ENCODE measurements around the gene GNG12.
A peak's percentile ranks its signal among the peaks of the same experiment; 100 is the strongest.

GNG12 gene

DNA sequence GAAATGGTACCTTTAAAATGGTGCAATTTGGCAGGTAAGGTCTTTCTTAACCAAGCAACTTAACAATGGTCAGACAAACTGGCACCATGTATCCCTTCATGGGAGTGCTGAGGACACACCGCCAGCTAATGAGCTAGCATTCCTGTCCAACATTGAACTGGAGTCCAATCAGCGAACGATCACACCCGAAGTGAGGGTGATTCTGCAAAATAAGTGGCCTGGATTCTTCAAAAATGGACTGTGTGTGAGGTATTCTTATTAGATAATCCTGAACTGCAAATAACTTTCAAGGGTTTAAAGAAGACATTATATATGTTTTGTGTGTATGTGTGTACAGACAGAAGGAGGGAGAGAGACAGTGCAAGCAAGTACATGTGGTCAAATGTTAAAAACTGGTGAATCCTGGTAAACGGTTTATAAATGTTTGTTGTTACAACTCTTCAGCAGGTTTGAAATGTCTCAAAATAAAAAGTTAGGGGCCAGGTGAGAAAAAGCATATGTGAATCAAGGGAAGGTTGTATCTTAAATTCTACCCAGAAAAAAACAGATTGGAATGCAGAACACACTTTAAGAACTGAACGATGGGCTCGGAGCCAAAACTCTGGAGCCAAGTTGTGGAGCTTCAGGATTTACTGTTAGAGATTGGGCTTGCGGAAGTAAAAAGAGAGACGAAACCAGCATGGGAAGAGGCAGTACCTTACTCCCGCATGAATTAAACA is 127.4 kb downstream of the GNG12 start:
- DNase-seq (ENCODE audit: low read depth), result no peak

DNA sequence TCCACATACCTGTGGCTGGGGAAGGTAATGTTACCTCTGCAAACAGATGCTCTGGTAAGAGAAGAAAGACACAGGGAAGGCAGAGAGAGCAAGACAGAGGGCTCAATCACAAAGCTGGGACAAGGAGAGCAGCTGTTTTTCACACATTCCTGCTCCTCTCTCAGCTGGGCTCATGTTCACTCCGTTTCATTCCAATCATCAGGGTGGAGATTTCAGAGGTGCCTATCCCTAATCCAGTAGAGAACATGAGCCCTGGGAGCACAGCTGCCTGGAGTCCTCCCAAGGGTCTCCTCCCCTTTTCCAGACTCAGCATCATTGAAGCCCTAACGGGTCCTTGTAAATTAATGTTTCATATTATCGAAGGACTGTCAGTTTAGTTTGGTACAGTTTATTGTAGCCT is 128.9 kb downstream of the GNG12 start:
- no peak for DNase-seq (ENCODE audit: low read depth)

DNA sequence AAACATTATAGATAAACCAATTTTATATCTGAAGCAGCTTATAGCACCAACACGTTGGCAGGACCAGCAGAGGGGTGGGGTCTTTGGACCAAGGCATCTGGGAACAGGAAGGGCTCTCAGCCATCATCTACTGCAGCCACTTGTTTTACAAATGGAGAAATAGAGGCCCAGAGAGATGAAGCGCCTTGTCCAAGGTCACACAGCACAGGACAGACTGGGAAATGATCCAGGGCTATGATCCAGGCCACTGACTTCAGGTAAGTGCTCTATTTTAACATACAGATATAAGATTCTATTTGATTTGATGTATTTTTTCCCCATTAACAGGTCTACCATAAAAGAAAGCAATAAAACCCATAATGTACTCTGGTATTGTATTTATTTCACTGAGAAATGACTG is 131.4 kb downstream of the GNG12 start:
- DNase-seq (ENCODE audit: low read depth), result no peak

DNA sequence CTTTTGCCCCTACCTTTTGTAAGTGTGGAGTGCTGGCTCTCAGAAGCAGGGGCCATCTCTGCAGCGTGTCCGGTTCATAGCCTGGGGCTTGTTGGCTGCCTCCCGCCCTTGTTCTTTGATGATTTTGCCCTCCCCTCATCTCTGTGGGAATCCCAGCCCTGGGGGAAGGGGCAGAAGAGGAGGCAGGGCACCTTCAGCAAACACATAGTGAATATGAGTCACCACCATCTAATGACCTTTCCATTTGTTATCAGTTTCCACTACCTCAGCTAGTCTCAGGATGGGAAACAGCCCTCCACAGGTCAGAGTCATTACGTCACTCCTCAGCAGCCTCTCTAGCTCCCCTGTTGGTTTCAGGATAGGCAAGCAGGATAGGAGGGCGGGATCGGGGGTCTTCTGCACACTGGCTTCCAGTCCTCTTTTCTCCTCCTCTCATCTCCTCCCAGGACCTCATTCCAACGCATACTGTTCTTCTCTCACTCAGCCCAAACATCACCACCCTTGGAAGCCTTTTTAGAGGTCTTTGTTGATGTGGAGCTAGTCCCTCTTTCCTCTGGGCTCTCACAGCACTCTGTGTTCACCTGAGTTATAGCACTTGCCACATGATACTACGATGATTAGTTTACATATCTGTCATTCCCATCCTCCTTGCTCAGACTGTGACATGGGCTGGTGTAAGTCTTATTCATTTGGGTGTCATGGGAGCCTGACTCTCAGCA is 132.4 kb downstream of the GNG12 start:
- no peak for DNase-seq (ENCODE audit: low read depth)

DNA sequence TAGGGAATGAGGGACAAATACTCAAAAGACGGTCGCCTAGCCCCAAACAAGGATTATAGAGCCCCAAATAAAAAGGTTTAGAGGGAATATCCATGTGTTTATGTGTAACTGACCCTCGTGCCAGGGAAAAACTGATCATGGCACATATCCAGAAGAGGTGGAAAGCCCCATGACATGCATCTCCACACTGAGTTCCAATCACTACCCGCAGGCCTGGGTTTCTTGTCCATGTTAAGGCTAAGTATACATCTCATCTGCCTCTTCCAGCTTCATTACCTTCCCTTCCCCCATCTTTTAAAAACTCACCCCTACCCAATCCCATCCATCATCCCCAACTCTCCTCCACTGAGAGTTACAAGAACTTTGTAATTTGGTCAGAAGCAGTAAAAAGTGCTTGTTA is 133.0 kb downstream of the GNG12 start:
- DNase-seq (ENCODE audit: low read depth), result no peak

DNA sequence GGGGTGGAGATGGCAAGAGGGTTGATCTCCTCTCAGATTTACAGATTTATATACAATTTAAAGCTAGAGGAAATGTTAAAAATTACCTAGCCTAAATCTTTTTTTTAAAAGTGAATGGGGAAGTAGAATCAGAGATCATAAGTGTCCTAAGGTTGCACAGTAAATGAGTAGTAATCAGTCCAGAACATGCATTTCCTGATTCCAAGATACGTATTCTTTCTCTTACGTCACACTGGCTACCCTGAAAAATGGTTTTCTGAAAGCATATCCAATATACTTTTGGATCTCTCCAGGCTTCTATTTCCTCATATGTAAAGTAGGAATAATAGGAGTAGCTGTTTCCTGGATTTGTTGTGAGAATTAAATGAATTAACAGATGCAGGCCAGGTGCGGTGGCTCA is 136.6 kb downstream of the GNG12 start:
- no peak for DNase-seq (ENCODE audit: low read depth)

DNA sequence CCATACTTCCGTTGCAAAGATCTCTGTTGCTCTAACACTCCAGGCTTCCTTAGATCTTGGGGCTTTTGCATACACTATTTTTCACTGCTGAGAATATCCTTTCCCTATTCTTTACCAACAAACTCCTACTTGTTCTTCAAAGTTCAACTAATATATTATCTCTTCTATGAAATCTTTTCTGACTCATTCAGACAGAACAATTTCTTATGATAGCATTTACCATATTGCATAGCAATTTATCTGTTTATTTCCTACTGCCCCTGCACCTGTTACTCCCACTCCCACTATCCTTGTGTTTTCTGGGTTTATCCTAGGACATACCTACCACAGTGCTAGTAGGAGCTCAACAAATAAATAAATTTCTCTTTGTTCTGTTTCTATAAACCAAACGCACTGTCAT is 137.3 kb downstream of the GNG12 start:
- no peak for DNase-seq (ENCODE audit: low read depth)

DNA sequence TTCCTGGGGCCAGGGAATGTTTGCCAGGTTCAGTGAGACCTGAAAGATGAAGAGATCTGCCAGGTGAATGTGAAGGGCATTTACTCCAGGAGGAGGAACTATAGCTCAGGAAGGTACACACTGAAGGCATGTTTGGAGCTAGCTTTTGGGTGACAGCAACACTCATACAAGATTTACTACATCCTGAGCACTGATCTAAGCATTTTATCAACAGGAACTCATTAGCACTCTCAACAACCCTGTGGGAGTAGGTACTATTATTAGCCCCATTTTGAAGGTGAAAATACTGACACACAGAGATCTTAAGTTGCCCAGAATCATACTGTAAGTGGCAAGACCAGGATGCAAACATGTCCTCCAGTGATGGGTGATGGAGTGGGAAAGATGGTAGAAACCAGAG is 141.6 kb downstream of the GNG12 start:
- DNase-seq (ENCODE audit: low read depth), result no peak

DNA sequence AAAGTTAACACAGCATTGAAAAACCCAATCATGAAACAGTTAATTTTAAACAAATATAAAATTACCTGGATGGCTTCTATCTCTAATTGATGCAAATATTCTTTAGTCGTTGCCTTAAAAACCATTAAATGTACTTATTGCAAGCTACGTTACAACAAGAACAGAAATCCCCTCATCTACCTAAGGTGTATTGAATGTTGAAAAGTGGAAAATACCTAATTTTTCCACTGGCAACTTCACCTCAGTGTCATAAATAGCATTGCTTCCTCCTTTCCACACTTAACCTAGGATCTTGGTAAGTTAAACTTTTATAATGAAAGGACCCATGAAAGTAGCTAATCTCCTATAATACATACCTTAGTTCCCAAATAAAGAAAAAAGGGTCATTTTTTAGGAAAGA is 142.9 kb downstream of the GNG12 start:
- DNase-seq (ENCODE audit: low read depth), result no peak

DNA sequence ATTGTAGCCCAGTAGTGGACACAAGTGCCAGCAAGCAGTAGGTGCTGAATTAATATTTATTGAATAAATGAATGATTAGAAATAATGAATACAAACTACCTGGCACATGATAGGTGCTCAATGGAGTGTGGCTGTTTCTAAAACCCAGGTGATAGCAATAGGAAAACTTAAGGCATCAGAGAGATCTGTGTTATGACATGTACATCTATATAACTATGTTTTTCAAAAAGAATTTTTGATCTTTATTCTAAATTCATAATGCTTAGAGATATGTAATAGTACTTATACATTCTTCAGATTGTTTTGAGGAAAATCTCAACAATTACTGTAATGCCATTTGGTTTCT is 143.3 kb downstream of the GNG12 start:
- DNase-seq (ENCODE audit: low read depth), result no peak

DNA sequence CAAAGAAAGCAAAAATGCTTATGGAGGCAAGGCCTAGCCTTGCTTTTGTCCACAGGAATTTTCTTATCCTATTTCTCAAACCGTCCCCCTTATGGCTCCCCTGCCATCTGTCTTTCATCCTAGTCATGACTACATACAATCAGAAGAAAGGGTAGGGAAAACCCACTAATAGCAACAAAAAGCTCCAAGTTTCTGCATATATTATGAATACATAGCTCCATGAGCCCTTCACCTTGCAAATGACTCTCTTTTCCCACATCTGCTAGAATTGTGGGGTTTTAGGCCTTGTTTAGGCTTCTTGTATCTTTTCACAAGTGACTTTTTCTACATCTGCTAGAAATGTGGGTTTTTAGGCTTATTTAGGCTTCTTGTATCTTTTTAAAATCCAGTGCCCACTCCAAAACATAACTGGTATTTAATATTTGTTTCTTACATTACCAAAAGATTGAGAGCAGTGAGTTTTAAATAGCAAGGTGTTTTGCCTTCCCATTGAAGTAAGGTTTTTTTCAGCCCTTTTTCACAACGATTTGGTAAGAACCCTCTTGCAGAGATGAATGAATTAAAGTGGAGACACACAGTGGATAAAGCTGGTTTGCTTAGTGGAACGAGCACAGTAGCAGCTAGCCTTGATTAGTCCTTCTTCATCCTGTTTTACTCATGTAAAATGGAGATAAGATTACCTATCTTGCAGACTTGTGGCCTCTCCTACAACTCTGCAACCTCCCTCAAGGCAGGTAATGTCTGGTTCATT is 143.8 kb downstream of the GNG12 start:
- DNase-seq (ENCODE audit: low read depth), result no peak

DNA sequence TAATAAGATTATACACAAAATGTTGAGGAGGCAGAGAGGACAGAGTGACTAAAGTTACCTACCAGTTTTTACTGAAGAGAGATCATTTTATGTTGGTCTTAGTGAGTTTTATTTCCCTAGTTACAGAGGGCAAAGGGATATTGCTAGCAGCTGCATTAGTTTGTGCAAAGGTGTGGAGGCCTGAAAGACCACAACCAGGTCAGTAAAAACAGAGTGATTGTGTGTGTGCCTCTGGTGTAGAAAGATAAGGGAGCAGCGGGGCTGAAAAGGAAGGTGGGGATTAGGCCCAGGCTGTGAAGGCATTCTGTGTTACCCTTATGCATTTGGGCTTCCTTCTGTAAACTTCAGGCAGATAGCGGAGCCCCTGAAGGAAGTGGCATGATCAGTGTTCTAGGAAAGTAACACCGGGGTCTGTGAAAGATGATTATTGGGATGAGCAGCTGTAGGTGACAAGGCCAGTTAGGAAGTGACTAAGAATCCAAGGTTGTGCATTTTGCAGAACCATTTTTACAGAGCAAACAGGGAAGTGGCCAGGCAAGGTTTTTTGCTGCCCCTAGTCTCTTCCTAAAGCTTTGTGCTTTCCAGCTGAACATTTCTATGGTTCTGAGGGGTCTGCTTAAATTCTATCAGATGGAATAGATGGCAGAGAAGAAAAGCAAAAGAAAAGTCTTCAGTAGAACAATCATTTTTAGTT is 144.6 kb downstream of the GNG12 start:
- peak; percentile 88 for DNase-seq (ENCODE audit: low read depth)

DNA sequence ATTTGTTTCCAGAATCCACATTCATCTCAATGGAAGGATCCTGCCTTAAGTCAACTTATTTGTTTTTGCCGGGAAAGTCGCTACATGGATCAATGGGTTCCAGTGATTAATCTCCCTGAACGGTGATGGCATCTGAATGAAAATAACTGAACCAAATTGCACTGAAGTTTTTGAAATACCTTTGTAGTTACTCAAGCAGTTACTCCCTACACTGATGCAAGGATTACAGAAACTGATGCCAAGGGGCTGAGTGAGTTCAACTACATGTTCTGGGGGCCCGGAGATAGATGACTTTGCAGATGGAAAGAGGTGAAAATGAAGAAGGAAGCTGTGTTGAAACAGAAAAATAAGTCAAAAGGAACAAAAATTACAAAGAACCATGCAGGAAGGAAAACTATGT is 145.6 kb downstream of the GNG12 start:
- DNase-seq (ENCODE audit: low read depth), result no peak

DNA sequence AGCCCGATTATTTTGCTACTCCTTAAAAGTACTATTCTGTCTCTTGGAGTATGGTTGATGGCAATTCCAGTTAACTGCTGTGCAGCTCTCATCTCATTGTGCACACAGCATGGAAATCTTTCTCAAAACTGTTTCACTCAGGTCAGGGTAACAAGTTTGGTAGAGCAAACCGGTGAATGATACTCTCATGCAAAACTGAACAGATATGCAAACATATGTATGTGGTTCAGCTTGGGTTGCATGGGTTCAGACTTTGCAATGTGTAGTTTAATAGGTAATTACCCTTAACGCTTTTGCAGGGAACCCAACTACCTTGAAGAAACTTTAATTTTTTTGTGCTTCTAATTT is 146.1 kb downstream of the GNG12 start:
- no peak for DNase-seq (ENCODE audit: low read depth)

DNA sequence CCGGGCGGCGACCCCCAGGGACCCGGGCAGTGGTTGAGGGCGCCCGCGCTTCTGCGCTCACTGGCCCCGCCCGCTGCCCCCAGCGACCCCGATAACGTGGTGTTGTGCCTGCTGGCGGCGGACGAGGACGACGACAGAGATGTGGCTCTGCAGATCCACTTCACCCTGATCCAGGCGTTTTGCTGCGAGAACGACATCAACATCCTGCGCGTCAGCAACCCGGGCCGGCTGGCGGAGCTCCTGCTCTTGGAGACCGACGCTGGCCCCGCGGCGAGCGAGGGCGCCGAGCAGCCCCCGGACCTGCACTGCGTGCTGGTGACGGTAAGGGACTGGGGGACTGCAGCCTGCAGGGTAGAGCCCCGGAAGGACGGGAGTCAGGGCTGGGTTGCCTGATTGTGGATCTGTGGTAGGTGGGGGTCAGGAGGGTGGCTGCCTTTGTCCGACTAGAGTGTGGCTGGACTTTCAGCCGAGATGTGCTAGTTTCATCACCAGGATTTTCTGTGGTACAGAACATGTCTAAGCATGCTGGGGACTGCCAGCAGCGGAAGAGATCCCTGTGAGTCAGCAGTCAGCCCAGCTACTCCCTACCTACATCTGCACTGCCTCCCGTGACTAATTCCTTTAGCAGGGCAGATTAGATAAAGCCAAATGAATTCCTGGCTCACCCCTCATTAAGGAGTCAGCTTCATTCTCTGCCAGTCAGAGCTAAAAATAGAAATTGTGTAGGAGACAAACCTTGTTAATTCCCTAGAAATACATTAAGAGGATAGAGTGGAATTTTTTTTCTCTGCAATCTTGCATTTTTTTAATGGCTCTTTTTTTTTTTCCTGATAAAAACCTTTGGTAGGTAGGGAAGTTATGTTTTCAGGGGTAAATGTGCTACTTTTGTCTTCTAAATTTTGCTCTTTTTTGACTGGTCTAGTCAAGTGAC is 146.7 kb downstream of the GNG12 start:
- peak; percentile 57 for DNase-seq (ENCODE audit: low read depth)

DNA sequence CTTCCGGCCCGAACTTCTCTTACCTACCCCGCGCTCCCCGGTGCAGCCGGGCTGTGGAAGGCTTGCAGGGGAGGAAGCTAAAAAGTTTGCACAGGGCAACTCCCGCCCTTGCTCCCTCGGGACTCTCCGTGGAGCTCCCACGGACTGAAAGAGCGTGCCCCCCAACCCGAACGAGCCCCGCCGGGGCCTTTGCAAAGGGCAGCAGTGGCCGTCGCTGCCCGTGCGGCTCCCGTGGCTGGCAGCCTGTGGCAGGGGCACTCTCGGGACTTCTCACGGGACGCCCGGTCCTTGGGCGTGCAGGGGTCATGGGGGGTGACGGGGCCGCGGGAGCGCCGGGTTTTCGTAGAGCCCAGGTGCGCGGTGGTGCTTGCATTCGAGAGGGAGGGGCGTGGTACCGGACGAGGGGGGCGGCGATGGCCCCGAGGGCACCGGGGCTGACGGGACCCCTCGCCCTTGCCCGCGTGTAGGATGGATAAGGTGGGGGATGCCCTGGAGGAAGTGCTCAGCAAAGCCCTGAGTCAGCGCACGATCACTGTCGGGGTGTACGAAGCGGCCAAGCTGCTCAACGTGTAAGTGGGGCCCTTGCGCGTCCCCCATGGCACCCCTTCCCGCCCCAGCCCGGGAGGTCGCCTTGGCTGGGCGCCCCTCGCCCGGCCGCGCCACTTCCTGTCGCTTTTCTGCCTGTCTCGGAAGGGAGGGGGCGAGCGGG is 147.6 kb downstream of the GNG12 start:
- DNase-seq (ENCODE audit: low read depth), result peak; percentile 41

DNA sequence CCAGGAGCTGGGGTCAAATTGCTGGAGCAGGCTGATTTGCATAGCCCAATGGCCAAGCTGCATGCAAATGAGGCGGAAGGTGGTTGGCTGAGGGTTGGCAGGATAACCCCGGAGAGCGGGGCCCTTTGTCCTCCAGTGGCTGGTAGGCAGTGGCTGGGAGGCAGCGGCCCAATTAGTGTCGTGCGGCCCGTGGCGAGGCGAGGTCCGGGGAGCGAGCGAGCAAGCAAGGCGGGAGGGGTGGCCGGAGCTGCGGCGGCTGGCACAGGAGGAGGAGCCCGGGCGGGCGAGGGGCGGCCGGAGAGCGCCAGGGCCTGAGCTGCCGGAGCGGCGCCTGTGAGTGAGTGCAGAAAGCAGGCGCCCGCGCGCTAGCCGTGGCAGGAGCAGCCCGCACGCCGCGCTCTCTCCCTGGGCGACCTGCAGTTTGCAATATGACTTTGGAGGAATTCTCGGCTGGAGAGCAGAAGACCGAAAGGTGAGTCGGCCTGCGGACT is 148.2 kb downstream of the GNG12 start, which contains the start of gene GADD45A:
TSS of gene GADD45A (plus strand) at position 135 of the 491 bp plus-strand sequence. CDS start at position 429, 294 bp downstream.
- DNase-seq (ENCODE audit: low read depth), result peak; percentile 97

DNA sequence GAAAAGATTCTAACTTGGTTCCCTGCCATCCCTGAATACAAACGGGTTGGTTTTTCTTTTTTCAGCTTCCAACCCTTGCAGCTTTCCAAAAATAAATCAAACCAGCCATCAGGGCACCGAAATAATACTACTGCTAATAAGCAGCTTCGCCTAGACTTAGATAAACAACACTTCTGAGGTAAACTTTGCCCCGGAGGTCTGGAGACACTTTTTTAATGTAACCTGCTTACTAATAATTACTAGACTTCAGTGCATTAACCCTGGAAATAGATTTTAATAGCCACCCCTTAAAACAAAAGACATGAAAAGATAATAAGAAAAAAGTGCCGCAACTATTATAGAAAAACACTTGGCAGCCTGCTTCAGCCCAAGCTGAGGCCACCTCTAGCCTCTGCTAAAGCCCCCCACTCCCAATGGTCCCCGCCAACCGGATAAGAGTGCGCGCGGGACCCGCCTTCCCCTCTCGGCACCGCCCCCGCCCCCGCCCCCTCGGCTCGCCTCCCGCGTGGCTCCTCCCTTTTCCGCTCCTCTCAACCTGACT is 148.7 kb downstream of the GNG12 start:
- DNase-seq (ENCODE audit: low read depth), result no peak

DNA sequence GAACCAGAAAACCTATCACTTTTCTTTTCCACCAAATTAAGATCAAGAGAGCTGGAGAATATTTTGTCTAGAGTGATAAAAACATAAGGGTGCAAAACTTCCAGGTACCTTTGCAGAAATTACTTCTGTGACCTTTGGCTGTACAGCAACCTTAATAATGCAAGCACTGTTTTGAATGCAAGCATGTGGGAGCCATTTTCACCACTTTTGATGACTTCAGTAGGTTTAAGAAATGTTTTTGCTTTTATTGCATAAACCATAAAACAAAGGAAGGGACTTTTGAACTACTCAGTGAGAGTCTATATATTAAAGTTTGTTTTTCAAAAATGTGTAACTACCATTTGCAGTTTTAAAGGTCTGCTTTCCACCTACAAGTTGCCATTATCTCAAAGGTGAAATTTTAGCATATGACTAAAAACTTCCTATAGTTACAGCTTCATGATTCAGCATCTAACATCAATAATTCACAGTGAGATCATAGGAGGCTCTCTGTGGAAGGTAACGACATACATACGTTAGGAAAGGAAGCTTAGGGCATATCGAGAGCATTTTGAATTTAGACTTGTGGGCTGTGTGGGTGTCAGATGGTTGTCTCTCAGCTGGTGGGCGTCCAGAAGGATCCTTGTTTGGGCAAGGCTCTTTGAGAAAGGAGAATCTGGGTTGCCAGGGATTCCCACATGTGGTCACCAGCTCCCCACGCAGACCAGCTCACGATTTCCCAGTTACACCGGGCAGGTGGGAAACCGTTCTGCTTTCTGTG is 149.3 kb downstream of the GNG12 start:
- DNase-seq (ENCODE audit: low read depth), result no peak

DNA sequence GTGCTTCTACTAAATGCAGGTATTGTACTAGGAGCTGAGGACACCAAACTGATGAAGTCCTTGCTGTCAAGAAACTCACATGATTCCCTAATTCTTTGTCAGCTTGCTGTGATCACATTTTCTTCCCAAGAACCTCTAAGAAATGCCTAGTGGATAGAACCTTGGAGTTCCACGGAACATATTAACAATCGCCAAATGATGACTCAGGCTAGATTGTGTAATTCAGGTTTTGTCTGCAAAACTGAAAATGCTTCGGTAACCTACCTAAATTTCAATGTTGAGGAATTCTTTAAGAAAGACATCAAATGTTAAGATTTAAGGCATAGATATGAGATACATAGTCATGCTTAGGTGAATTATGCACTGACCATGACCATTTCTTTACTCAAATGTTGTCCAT is 150.0 kb downstream of the GNG12 start:
- DNase-seq (ENCODE audit: low read depth), result no peak
